ENCODE data around the gene NEURL1B.

Gene NEURL1B

GRCh38 chr5:172661526-172661925 lies 20.5 kb downstream of the NEURL1B start:
- Histone ChIP-seq H3K9ac (ENCODE audit: low read length) (no peak overlapping the region), H3K9me3 (ENCODE audit: control insufficient read depth, low read depth, low read length) (no peaks in the 10 kb centered on the region), H3K4me3 (ENCODE audit: low read length) (no peak overlapping the region), H3K27me3 (ENCODE audit: control insufficient read depth, insufficient read depth, low read length) (no peaks in the 10 kb centered on the region), H3K36me3 (ENCODE audit: control insufficient read depth, low read depth, low read length) (no peaks in the 10 kb centered on the region), H3K4me1 (ENCODE audit: control insufficient read depth, low read depth, low read length) (no peaks in the 10 kb centered on the region), H3K27ac (ENCODE audit: low read length) (no peak overlapping the region)

GRCh38 chr5:172662596-172662995 lies 21.5 kb downstream of the NEURL1B start:
- Histone ChIP-seq H3K4me1 (ENCODE audit: control insufficient read depth, low read depth, low read length) (no peaks in the 10 kb centered on the region), H3K9me3 (ENCODE audit: control insufficient read depth, low read depth, low read length) (no peaks in the 10 kb centered on the region), H3K27ac (ENCODE audit: low read length) (no peak overlapping the region), H3K9ac (ENCODE audit: low read length) (no peak overlapping the region), H3K36me3 (ENCODE audit: control insufficient read depth, low read depth, low read length) (no peaks in the 10 kb centered on the region), H3K27me3 (ENCODE audit: control insufficient read depth, insufficient read depth, low read length) (no peaks in the 10 kb centered on the region), H3K4me3 (ENCODE audit: low read length) (no peak overlapping the region)

- H3K27me3 ChIP-seq (ENCODE audit: control insufficient read depth, insufficient read depth, low read length): no peaks in the 10 kb centered on the region
- peaks cover 3% of the 10 kb centered on the region for H3K4me1 ChIP-seq (ENCODE audit: control insufficient read depth, low read depth, low read length)
- H3K27ac ChIP-seq (ENCODE audit: low read length): no peak overlapping the region
- no peak overlapping the region for H3K9ac ChIP-seq (ENCODE audit: low read length)
- H3K4me3 ChIP-seq (ENCODE audit: low read length): no peak overlapping the region
- H3K9me3 ChIP-seq (ENCODE audit: control insufficient read depth, low read depth, low read length): no peaks in the 10 kb centered on the region
- no peaks in the 10 kb centered on the region for H3K36me3 ChIP-seq (ENCODE audit: control insufficient read depth, low read depth, low read length)
These were observed 23.0 kb downstream of the NEURL1B start for GRCh38 chr5:172664018-172664417.

- Histone ChIP-seq H3K36me3 (ENCODE audit: control insufficient read depth, low read depth, low read length) (no peaks in the 10 kb centered on the region), H3K4me1 (ENCODE audit: control insufficient read depth, low read depth, low read length) (peaks cover 3% of the 10 kb centered on the region), H3K27me3 (ENCODE audit: control insufficient read depth, insufficient read depth, low read length) (no peaks in the 10 kb centered on the region), H3K4me3 (ENCODE audit: low read length) (no peak overlapping the region), H3K9ac (ENCODE audit: low read length) (no peak overlapping the region), H3K27ac (ENCODE audit: low read length) (no peak overlapping the region), H3K9me3 (ENCODE audit: control insufficient read depth, low read depth, low read length) (no peaks in the 10 kb centered on the region)
These were observed 23.8 kb downstream of the NEURL1B start for GRCh38 chr5:172664681-172665541.

GRCh38 chr5:172666251-172666650 lies 25.2 kb downstream of the NEURL1B start:
- H3K36me3 ChIP-seq (ENCODE audit: control insufficient read depth, low read depth, low read length): no peaks in the 10 kb centered on the region
- no peak overlapping the region for H3K9ac ChIP-seq (ENCODE audit: low read length)
- no peaks in the 10 kb centered on the region for H3K9me3 ChIP-seq (ENCODE audit: control insufficient read depth, low read depth, low read length)
- peaks cover 3% of the 10 kb centered on the region for H3K4me1 ChIP-seq (ENCODE audit: control insufficient read depth, low read depth, low read length)
- H3K27ac ChIP-seq (ENCODE audit: low read length): no peak overlapping the region
- H3K4me3 ChIP-seq (ENCODE audit: low read length): no peak overlapping the region
- no peaks in the 10 kb centered on the region for H3K27me3 ChIP-seq (ENCODE audit: control insufficient read depth, insufficient read depth, low read length)

DNA sequence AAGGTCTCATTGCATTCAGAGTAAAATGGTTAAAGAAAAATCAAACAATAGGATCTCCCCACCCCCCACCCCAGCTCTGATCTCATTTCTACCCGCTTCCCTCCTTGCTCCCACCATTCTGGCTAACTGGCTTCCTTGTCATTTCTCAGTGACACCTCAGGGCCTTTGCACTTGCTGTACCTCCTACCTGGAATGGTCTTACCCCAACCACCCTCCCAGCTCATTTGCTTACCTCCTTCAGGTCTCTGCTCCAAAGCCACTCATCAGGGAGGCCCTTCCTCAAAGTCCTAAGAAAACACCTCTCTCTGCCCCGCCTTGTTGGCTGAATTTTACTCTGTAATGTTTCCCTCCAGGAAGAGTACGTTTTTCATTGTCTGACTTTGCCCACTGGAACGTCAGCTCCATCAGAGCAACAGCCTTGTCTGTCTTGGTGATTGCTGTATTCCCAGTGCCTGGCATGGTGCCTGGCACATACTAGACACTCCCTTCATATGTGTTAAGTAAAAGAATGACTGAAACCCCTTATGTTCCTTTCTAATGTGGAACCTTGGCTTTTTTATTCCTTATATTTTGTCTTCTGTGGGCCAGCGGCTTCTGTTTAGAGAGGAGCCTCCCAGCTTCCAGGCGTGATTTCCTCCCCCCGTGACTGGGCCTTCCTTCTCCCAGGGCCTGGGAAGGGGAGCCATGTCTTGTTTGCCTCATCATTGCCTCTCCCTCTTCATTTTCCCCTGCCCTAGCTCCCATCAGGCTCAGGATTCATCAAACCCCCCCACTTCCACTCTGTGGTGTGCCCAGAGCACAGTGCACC lies 26.9 kb downstream of the NEURL1B start:
- Histone ChIP-seq H3K4me3 (ENCODE audit: low read length) (no peak overlapping the region), H3K36me3 (ENCODE audit: control insufficient read depth, low read depth, low read length) (no peaks in the 10 kb centered on the region), H3K27me3 (ENCODE audit: control insufficient read depth, insufficient read depth, low read length) (no peaks in the 10 kb centered on the region), H3K9me3 (ENCODE audit: control insufficient read depth, low read depth, low read length) (no peaks in the 10 kb centered on the region), H3K27ac (ENCODE audit: low read length) (no peak overlapping the region), H3K4me1 (ENCODE audit: control insufficient read depth, low read depth, low read length) (peaks cover 3% of the 10 kb centered on the region), H3K9ac (ENCODE audit: low read length) (no peak overlapping the region)

DNA sequence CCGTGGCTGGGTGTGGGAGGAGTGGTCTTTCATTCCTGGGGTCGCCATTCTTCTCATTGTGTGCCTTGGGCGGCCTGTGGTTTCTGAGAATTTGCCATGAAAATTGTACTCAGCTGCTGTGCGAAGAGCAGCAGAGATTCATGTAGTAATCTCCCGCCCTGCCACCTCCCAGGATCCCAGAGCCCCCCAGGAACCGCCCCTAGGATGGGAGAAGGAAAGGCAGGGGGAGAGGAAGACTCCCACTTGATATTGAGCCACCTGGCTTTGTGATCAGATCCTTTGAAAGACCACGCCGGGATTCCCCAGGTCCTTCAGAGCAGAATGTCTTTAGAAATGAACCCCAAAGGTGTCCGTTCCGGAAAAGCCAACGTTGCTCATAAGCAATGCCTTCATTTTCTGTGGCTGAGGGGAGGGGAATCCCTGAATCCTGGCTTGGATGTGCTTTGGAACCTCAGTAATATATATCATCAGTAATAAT lies 27.6 kb downstream of the NEURL1B start:
- no peak overlapping the region for H3K9ac ChIP-seq (ENCODE audit: low read length)
- H3K9me3 ChIP-seq (ENCODE audit: control insufficient read depth, low read depth, low read length): no peaks in the 10 kb centered on the region
- no peaks in the 10 kb centered on the region for H3K36me3 ChIP-seq (ENCODE audit: control insufficient read depth, low read depth, low read length)
- no peak overlapping the region for H3K4me3 ChIP-seq (ENCODE audit: low read length)
- H3K27ac ChIP-seq (ENCODE audit: low read length): no peak overlapping the region
- H3K4me1 ChIP-seq (ENCODE audit: control insufficient read depth, low read depth, low read length): peaks cover 3% of the 10 kb centered on the region
- H3K27me3 ChIP-seq (ENCODE audit: control insufficient read depth, insufficient read depth, low read length): no peaks in the 10 kb centered on the region

DNA sequence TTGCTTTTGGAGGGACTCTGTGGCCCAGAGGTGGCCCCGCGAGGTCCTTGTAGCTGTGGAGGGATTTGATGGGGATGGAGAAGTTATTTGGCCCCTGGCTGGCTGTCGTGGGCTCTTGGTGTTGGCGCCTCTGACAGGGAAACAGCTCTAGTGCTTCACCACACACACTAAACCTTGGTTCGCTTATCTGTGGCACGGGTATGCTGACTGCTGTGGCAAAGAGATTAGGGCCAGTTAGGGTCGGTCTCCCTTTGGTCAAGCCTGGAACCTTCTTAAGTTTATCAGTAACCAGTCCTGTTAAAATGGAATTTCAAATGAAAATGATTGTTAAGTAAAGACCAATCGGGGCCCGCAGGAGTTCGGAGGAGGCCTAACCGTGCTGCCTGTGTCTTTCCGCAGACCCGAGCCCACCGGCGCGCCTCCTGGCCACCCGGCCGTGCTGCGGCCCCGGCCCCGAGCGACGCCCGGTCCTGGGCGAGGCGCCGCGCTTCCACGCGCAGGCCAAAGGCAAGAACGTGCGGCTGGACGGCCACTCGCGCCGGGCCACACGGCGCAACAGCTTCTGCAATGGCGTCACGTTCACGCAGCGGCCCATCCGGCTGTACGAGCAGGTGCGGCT lies 28.4 kb downstream of the NEURL1B start:
- H3K27ac ChIP-seq (ENCODE audit: low read length): no peak overlapping the region

DNA sequence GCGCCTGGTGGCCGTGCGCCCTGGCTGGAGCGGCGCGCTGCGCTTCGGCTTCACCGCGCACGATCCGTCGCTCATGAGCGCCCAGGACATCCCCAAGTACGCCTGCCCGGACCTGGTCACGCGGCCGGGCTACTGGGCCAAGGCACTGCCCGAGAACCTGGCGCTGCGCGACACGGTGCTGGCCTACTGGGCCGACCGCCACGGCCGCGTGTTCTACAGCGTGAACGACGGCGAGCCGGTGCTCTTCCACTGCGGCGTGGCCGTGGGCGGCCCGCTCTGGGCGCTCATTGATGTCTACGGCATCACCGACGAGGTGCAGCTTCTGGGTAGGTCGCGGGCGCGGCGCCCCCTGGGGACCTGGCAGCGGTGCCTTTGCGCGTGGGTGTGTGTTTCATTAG lies 28.9 kb downstream of the NEURL1B start:
- H3K9ac ChIP-seq (ENCODE audit: low read length): no peak overlapping the region
- no peaks in the 10 kb centered on the region for H3K27me3 ChIP-seq (ENCODE audit: control insufficient read depth, insufficient read depth, low read length)
- H3K27ac ChIP-seq (ENCODE audit: low read length): no peak overlapping the region
- no peak overlapping the region for H3K4me3 ChIP-seq (ENCODE audit: low read length)
- no peaks in the 10 kb centered on the region for H3K9me3 ChIP-seq (ENCODE audit: control insufficient read depth, low read depth, low read length)
- H3K36me3 ChIP-seq (ENCODE audit: control insufficient read depth, low read depth, low read length): no peaks in the 10 kb centered on the region
- peaks cover 3% of the 10 kb centered on the region for H3K4me1 ChIP-seq (ENCODE audit: control insufficient read depth, low read depth, low read length)

More for the DNA sequence above, 28.4 kb downstream of the NEURL1B start:
- Histone ChIP-seq H3K27me3 (ENCODE audit: control insufficient read depth, insufficient read depth, low read length) (no peaks in the 10 kb centered on the region), H3K9ac (ENCODE audit: low read length) (no peak overlapping the region), H3K36me3 (ENCODE audit: control insufficient read depth, low read depth, low read length) (no peaks in the 10 kb centered on the region), H3K4me3 (ENCODE audit: low read length) (no peak overlapping the region), H3K9me3 (ENCODE audit: control insufficient read depth, low read depth, low read length) (no peaks in the 10 kb centered on the region), H3K4me1 (ENCODE audit: control insufficient read depth, low read depth, low read length) (peaks cover 3% of the 10 kb centered on the region)

- Histone ChIP-seq H3K4me3 (ENCODE audit: low read length) (no peak overlapping the region), H3K27ac (ENCODE audit: low read length) (no peak overlapping the region), H3K4me1 (ENCODE audit: control insufficient read depth, low read depth, low read length) (peaks cover 3% of the 10 kb centered on the region), H3K27me3 (ENCODE audit: control insufficient read depth, insufficient read depth, low read length) (no peaks in the 10 kb centered on the region), H3K36me3 (ENCODE audit: control insufficient read depth, low read depth, low read length) (no peaks in the 10 kb centered on the region), H3K9ac (ENCODE audit: low read length) (no peak overlapping the region), H3K9me3 (ENCODE audit: control insufficient read depth, low read depth, low read length) (no peaks in the 10 kb centered on the region)
These were observed 29.4 kb downstream of the NEURL1B start for GRCh38 chr5:172670444-172670843.

DNA sequence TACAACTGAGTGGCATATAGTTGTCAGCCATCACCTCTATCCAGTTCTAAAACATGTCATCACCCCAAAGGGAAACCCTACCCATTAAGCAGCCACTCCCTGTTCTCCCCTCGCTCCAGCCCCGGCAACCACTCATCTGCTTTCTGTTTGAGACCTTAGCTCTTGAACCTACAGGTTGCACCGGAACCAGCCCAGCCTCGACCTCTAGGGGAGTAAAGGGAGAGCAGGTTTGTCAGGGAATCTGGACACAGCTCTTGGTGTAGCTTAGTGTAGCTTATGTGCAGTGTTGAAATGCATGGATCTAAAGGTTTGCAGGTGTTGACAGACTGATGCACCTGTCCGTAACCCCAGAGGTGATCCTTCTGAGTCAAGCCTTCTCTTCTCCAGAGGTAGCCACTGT lies 30.0 kb downstream of the NEURL1B start:
- H3K27ac ChIP-seq (ENCODE audit: low read length): no peak overlapping the region
- H3K36me3 ChIP-seq (ENCODE audit: control insufficient read depth, low read depth, low read length): no peaks in the 10 kb centered on the region
- H3K9me3 ChIP-seq (ENCODE audit: control insufficient read depth, low read depth, low read length): no peaks in the 10 kb centered on the region
- peaks cover 3% of the 10 kb centered on the region for H3K4me1 ChIP-seq (ENCODE audit: control insufficient read depth, low read depth, low read length)
- no peaks in the 10 kb centered on the region for H3K27me3 ChIP-seq (ENCODE audit: control insufficient read depth, insufficient read depth, low read length)
- no peak overlapping the region for H3K4me3 ChIP-seq (ENCODE audit: low read length)
- no peak overlapping the region for H3K9ac ChIP-seq (ENCODE audit: low read length)
